Measurements from ENCODE around the gene ARSK. TPM values are rescaled to one million over a fixed set of nuclear protein-coding genes. Genes with fewer than 3 reads are reported as not detected.

ARSK gene
- total RNA-seq, 1 experiment from 2014 or later: 5.6 TPM

GRCh38 chr5:95600557-95600956 lies 45.7 kb downstream of the ARSK start:
- no peak overlapping the region for H3K9ac ChIP-seq (ENCODE audit: low read length)
- H3K9me3 ChIP-seq (ENCODE audit: low read length): no peaks in the 10 kb centered on the region
- 0 out of 2 replicates have a peak, but pooled peaks cover 5% of the 10 kb centered on the region for H3K36me3 ChIP-seq (ENCODE audit: insufficient read depth, low read length)
- H3K27me3 ChIP-seq (ENCODE audit: low read length): no peaks in the 10 kb centered on the region
- H3K4me2 ChIP-seq (ENCODE audit: low read depth, low read length, poor library complexity, severe bottlenecking): no peak overlapping the region
- no peaks in the 10 kb centered on the region for H3K9me2 ChIP-seq (replicated peaks; ENCODE audit: insufficient read depth, low read length)
- H3K4me1 ChIP-seq (ENCODE audit: low read length): peaks cover 4% of the 10 kb centered on the region; the same call in 1 of the 2 replicates
- H2AFZ ChIP-seq (ENCODE audit: low read length): no peak overlapping the region
- H3K79me2 ChIP-seq (ENCODE audit: low read length): no peaks in the 10 kb centered on the region
- no peak overlapping the region for H3K4me3 ChIP-seq (ENCODE audit: low read length)
- H3K27ac ChIP-seq (ENCODE audit: low read length): no peak overlapping the region
- H4K20me1 ChIP-seq (ENCODE audit: insufficient read depth, low read depth, low read length): no peaks in the 10 kb centered on the region
- no peak for DNase-seq

- Histone ChIP-seq H3K4me2 (ENCODE audit: low read depth, low read length, poor library complexity, severe bottlenecking) (no peak overlapping the region), H3K27me3 (ENCODE audit: low read length) (no peaks in the 10 kb centered on the region), H4K20me1 (ENCODE audit: insufficient read depth, low read depth, low read length) (no peaks in the 10 kb centered on the region), H3K79me2 (ENCODE audit: low read length) (no peaks in the 10 kb centered on the region), H3K27ac (ENCODE audit: low read length) (no peak overlapping the region), H3K4me3 (ENCODE audit: low read length) (no peak overlapping the region), H3K4me1 (ENCODE audit: low read length) (peaks cover 4% of the 10 kb centered on the region; the same call in 1 of the 2 replicates), H3K9ac (ENCODE audit: low read length) (no peak overlapping the region), H2AFZ (ENCODE audit: low read length) (no peak overlapping the region), H3K36me3 (ENCODE audit: insufficient read depth, low read length) (0 out of 2 replicates have a peak, but pooled peaks cover 2% of the 10 kb centered on the region), H3K9me3 (ENCODE audit: low read length) (no peaks in the 10 kb centered on the region), H3K9me2 (replicated peaks; ENCODE audit: insufficient read depth, low read length) (no peaks in the 10 kb centered on the region)
- no peak for DNase-seq
Measured at GRCh38 chr5:95605786-95606185, 50.9 kb downstream of the ARSK start.

DNA sequence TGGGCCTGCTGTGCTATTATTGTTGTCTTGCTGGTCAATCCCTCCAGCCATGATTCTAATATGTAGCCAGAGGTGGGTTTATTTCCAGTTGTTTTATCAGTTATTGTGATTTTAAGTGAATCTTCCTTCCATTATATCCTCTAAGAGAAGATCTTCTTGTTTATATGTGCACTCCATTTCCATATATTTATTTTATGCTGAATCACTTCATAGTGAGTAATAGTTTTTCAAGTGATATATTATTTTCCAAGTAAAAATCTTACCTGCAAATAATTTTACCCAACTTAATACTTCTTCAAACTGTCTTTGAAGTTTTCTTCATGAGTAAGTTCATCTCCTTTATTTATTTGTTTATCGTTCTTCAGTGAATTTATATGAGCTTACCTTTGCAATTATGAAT lies 51.5 kb downstream of the ARSK start:
- peaks cover 4% of the 10 kb centered on the region; the same call in 1 of the 2 replicates for H3K4me1 ChIP-seq (ENCODE audit: low read length)
- no peak overlapping the region for H3K9ac ChIP-seq (ENCODE audit: low read length)
- H4K20me1 ChIP-seq (ENCODE audit: insufficient read depth, low read depth, low read length): no peaks in the 10 kb centered on the region
- H3K36me3 ChIP-seq (ENCODE audit: insufficient read depth, low read length): no peaks in the 10 kb centered on the region
- no peak overlapping the region for H3K27ac ChIP-seq (ENCODE audit: low read length)
- H3K79me2 ChIP-seq (ENCODE audit: low read length): no peaks in the 10 kb centered on the region
- no peak for DNase-seq
- no peaks in the 10 kb centered on the region for H3K27me3 ChIP-seq (ENCODE audit: low read length)
- no peak overlapping the region for H3K4me2 ChIP-seq (ENCODE audit: low read depth, low read length, poor library complexity, severe bottlenecking)
- H3K4me3 ChIP-seq (ENCODE audit: low read length): no peak overlapping the region
- no peak overlapping the region for H2AFZ ChIP-seq (ENCODE audit: low read length)
- H3K9me3 ChIP-seq (ENCODE audit: low read length): no peaks in the 10 kb centered on the region
- H3K9me2 ChIP-seq (replicated peaks; ENCODE audit: insufficient read depth, low read length): no peaks in the 10 kb centered on the region

- Histone ChIP-seq H3K79me2 (ENCODE audit: low read length) (no peaks in the 10 kb centered on the region), H2AFZ (ENCODE audit: low read length) (no peak overlapping the region), H4K20me1 (ENCODE audit: insufficient read depth, low read depth, low read length) (no peaks in the 10 kb centered on the region), H3K4me2 (ENCODE audit: low read depth, low read length, poor library complexity, severe bottlenecking) (no peak overlapping the region), H3K9me3 (ENCODE audit: low read length) (no peaks in the 10 kb centered on the region), H3K4me3 (ENCODE audit: low read length) (no peak overlapping the region), H3K27me3 (ENCODE audit: low read length) (no peaks in the 10 kb centered on the region), H3K4me1 (ENCODE audit: low read length) (no peaks in the 10 kb centered on the region), H3K9me2 (replicated peaks; ENCODE audit: insufficient read depth, low read length) (no peaks in the 10 kb centered on the region), H3K9ac (ENCODE audit: low read length) (no peak overlapping the region), H3K36me3 (ENCODE audit: insufficient read depth, low read length) (no peaks in the 10 kb centered on the region), H3K27ac (ENCODE audit: low read length) (no peak overlapping the region)
- DNase-seq: no peak
Measured at GRCh38 chr5:95609711-95610110, 54.8 kb downstream of the ARSK start.

DNA sequence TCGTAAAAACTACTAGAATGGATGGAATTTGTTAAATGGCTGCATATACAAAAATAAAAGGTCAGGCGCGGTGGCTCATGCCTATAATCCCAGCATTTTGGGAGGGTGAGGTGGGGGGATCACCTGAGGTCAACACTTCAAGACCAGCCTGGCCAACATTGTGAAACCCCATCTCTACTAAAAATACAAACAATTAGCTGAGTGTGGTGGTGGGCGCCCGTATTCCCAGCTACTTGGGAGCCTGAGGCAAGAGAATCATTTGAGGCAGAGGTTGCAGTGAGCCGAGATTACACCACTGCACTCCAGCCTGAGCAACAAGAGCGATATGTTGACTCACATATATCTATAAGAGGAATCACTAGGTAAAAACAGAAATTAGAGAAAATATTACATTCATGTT lies 55.6 kb downstream of the ARSK start:
- no peak overlapping the region for H2AFZ ChIP-seq (ENCODE audit: low read length)
- H3K79me2 ChIP-seq (ENCODE audit: low read length): no peaks in the 10 kb centered on the region
- no peaks in the 10 kb centered on the region for H4K20me1 ChIP-seq (ENCODE audit: insufficient read depth, low read depth, low read length)
- no peak overlapping the region for H3K4me2 ChIP-seq (ENCODE audit: low read depth, low read length, poor library complexity, severe bottlenecking)
- H3K4me1 ChIP-seq (ENCODE audit: low read length): no peaks in the 10 kb centered on the region
- no peaks in the 10 kb centered on the region for H3K9me2 ChIP-seq (replicated peaks; ENCODE audit: insufficient read depth, low read length)
- H3K4me3 ChIP-seq (ENCODE audit: low read length): no peak overlapping the region
- no peak overlapping the region for H3K9ac ChIP-seq (ENCODE audit: low read length)
- H3K36me3 ChIP-seq (ENCODE audit: insufficient read depth, low read length): no peaks in the 10 kb centered on the region
- no peaks in the 10 kb centered on the region for H3K27me3 ChIP-seq (ENCODE audit: low read length)
- no peak overlapping the region for H3K27ac ChIP-seq (ENCODE audit: low read length)
- no peak for DNase-seq
- H3K9me3 ChIP-seq (ENCODE audit: low read length): no peaks in the 10 kb centered on the region

DNA sequence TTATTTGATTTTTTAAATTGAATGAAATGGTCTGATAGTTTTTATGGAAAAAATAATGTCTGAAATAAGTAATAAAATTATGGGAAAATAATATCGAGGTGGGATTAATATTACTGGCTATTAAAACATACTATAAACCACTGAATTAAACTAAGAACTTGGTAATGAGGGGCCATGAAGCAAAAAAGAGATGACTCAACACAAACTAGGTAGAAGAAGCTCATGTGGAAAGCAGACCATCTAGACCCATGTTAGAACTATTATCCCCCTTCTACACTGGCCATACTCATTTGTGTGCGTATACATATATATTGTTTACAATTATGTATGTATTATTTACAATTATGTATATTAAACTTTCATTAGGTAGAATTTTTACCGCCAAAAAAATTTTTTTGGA lies 56.5 kb downstream of the ARSK start:
- Histone ChIP-seq H3K9me2 (replicated peaks; ENCODE audit: insufficient read depth, low read length) (no peaks in the 10 kb centered on the region), H4K20me1 (ENCODE audit: insufficient read depth, low read depth, low read length) (no peaks in the 10 kb centered on the region), H3K4me1 (ENCODE audit: low read length) (no peaks in the 10 kb centered on the region), H3K4me2 (ENCODE audit: low read depth, low read length, poor library complexity, severe bottlenecking) (no peak overlapping the region), H3K79me2 (ENCODE audit: low read length) (no peaks in the 10 kb centered on the region), H3K9me3 (ENCODE audit: low read length) (no peaks in the 10 kb centered on the region), H3K27ac (ENCODE audit: low read length) (no peak overlapping the region), H3K27me3 (ENCODE audit: low read length) (no peaks in the 10 kb centered on the region), H3K4me3 (ENCODE audit: low read length) (no peak overlapping the region), H2AFZ (ENCODE audit: low read length) (no peak overlapping the region), H3K36me3 (ENCODE audit: insufficient read depth, low read length) (no peaks in the 10 kb centered on the region), H3K9ac (ENCODE audit: low read length) (no peak overlapping the region)
- no peak for DNase-seq

GRCh38 chr5:95613514-95613913 lies 58.6 kb downstream of the ARSK start:
- no peak overlapping the region for H3K9ac ChIP-seq (ENCODE audit: low read length)
- H4K20me1 ChIP-seq (ENCODE audit: insufficient read depth, low read depth, low read length): no peaks in the 10 kb centered on the region
- H3K4me1 ChIP-seq (ENCODE audit: low read length): no peaks in the 10 kb centered on the region
- no peak overlapping the region for H3K4me3 ChIP-seq (ENCODE audit: low read length)
- no peaks in the 10 kb centered on the region for H3K9me2 ChIP-seq (replicated peaks; ENCODE audit: insufficient read depth, low read length)
- H3K9me3 ChIP-seq (ENCODE audit: low read length): no peaks in the 10 kb centered on the region
- no peak for DNase-seq
- H3K79me2 ChIP-seq (ENCODE audit: low read length): no peaks in the 10 kb centered on the region
- no peak overlapping the region for H3K4me2 ChIP-seq (ENCODE audit: low read depth, low read length, poor library complexity, severe bottlenecking)
- H3K36me3 ChIP-seq (ENCODE audit: insufficient read depth, low read length): no peaks in the 10 kb centered on the region
- no peak overlapping the region for H2AFZ ChIP-seq (ENCODE audit: low read length)
- no peaks in the 10 kb centered on the region for H3K27me3 ChIP-seq (ENCODE audit: low read length)
- H3K27ac ChIP-seq (ENCODE audit: low read length): no peak overlapping the region

GRCh38 chr5:95615164-95615467 lies 60.2 kb downstream of the ARSK start:
- DNase-seq: no peak
- Histone ChIP-seq H3K27ac (ENCODE audit: low read length) (no peak overlapping the region), H3K36me3 (ENCODE audit: insufficient read depth, low read length) (no peaks in the 10 kb centered on the region), H3K9ac (ENCODE audit: low read length) (no peak overlapping the region), H3K4me1 (ENCODE audit: low read length) (peaks cover 5% of the 10 kb centered on the region; the same call in 1 of the 2 replicates), H4K20me1 (ENCODE audit: insufficient read depth, low read depth, low read length) (no peaks in the 10 kb centered on the region), H3K27me3 (ENCODE audit: low read length) (no peaks in the 10 kb centered on the region), H3K4me2 (ENCODE audit: low read depth, low read length, poor library complexity, severe bottlenecking) (no peak overlapping the region), H3K9me2 (replicated peaks; ENCODE audit: insufficient read depth, low read length) (no peaks in the 10 kb centered on the region), H2AFZ (ENCODE audit: low read length) (no peak overlapping the region), H3K9me3 (ENCODE audit: low read length) (no peaks in the 10 kb centered on the region), H3K4me3 (ENCODE audit: low read length) (no peak overlapping the region), H3K79me2 (ENCODE audit: low read length) (no peaks in the 10 kb centered on the region)

DNA sequence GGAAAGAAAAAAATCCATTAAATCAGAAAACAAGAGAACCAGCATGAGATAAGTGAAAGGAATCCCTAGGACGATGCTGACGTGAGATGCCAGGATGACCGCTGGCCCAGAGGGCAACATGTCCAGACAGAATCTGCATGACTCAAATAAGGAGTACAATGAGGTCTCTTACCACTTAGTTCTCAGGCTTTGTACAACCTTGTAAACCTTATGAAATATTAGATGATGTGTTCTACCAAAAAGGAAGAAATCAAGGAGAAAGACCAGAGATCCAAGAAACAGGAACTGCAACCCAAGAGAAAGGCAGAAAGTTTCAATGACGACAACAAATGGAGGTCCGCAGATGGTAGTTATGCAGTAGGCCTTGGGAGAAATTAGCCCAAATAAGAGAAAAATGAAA lies 62.2 kb downstream of the ARSK start:
- Histone ChIP-seq H3K79me2 (ENCODE audit: low read length) (no peaks in the 10 kb centered on the region), H4K20me1 (ENCODE audit: insufficient read depth, low read depth, low read length) (no peaks in the 10 kb centered on the region), H3K9me3 (ENCODE audit: low read length) (no peaks in the 10 kb centered on the region), H3K9ac (ENCODE audit: low read length) (no peak overlapping the region), H3K4me3 (ENCODE audit: low read length) (no peak overlapping the region), H3K27me3 (ENCODE audit: low read length) (no peaks in the 10 kb centered on the region), H3K4me1 (ENCODE audit: low read length) (peaks cover 19% of the 10 kb centered on the region), H3K27ac (ENCODE audit: low read length) (no peak overlapping the region), H3K9me2 (replicated peaks; ENCODE audit: insufficient read depth, low read length) (no peaks in the 10 kb centered on the region), H3K36me3 (ENCODE audit: insufficient read depth, low read length) (no peaks in the 10 kb centered on the region), H3K4me2 (ENCODE audit: low read depth, low read length, poor library complexity, severe bottlenecking) (no peak overlapping the region), H2AFZ (ENCODE audit: low read length) (no peak overlapping the region)
- DNase-seq: no peak

Measured in Karpas-422 (cell line).